ENCODE measurements around the gene PADI3. TPM values are rescaled to one million over a fixed set of nuclear protein-coding genes. Genes with fewer than 3 reads are reported as not detected.
A peak's percentile ranks its signal among the peaks of the same experiment; 100 is the strongest.

PADI3 gene
- total RNA-seq, 4 donors from 2014 or later, result not detected

DNA sequence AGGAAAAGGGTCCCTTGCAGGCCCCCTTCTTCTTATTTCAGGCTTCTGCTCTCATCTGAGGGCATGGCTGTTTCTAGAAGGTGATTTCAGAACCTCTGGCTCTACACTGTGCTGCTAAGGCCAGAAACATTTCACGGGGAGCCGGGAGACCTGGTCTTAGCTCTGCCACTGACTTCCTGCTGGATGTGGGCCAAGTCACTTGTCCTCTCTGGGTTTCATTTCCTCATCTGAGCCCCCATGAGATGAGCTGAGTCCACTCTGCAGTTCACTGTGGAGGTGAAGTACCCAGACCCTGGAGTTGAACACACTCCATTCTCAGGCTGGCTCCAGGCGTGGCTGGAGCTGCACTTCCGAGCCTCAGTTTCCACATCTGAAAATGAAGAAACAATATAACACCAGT, 41.9 kb upstream of the PADI3 start:
- intact Hi-C loops (cut with DNase I; ENCODE audit: low total_unique reads), result no loop called here
- H3K27me3 ChIP-seq, result peaks cover 6% of the 10 kb centered on the region

DNA sequence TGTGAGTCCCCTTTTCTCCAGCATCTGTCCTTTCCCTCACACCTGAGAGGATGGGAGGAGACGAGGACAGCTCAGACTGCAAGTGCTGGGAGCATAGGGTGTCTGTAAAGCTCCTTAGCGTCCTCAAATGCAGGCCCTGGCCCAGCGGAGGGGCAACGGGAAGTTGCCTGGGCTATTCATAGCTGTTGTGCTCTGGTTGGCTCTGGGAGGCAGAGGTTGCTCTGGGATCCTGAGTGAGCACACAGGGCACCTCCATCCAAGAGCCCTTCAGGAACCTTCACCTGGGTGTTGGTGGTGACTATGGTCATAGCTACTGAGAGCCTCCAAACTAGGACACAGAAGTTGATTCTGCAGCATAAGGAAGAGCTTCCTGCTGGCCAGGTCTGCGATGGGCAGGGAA, 41.4 kb upstream of the PADI3 start:
- Histone ChIP-seq H3K27me3 (peaks cover 10% of the 10 kb centered on the region), H3K27ac (no peak overlapping the region), H3K36me3 (no peaks in the 10 kb centered on the region), H3K4me1 (peaks cover 0 to 10% (median under 1%) of the 10 kb centered on the region in 4 donors), H3K9me3 (no peaks in the 10 kb centered on the region), H3K4me3 (no peak overlapping the region)
- WGBS, 2 donors (ENCODE audit: low coverage in 1 of 2), result 72% methylated on average over 5 of the region's 5 CpGs; no CpG with 5 or more reads in 1 of the 2 donors
- in situ Hi-C loops (cut with MboI; ENCODE audit: low pct_ligation_motif_present in 1 of 4, low pct_unique_long_range_greater_than_20kb in 1 of 4, low sequenced_read_pairs in 3 of 4), result no loop called here
- intact Hi-C loops (cut with DNase I; ENCODE audit: low total_unique reads), result no loop called here
- no peak for DNase-seq
- TF ChIP-seq EP300 (IDR thresholded peaks at IDR 0.05; ENCODE audit: low read depth) (no peak), POLR2AphosphoS5 (IDR thresholded peaks at IDR 0.05) (no peak), POLR2A (IDR thresholded peaks at IDR 0.05) (no peak)
- TF ChIP-seq, protein P1, sequence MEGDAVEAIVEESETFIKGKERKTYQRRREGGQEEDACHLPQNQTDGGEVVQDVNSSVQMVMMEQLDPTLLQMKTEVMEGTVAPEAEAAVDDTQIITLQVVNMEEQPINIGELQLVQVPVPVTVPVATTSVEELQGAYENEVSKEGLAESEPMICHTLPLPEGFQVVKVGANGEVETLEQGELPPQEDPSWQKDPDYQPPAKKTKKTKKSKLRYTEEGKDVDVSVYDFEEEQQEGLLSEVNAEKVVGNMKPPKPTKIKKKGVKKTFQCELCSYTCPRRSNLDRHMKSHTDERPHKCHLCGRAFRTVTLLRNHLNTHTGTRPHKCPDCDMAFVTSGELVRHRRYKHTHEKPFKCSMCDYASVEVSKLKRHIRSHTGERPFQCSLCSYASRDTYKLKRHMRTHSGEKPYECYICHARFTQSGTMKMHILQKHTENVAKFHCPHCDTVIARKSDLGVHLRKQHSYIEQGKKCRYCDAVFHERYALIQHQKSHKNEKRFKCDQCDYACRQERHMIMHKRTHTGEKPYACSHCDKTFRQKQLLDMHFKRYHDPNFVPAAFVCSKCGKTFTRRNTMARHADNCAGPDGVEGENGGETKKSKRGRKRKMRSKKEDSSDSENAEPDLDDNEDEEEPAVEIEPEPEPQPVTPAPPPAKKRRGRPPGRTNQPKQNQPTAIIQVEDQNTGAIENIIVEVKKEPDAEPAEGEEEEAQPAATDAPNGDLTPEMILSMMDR (IDR thresholded peaks at IDR 0.05), result no peak

More for the DNA sequence above, 41.9 kb upstream of the PADI3 start:
- in situ Hi-C loops (cut with MboI; ENCODE audit: low pct_ligation_motif_present in 1 of 4, low pct_unique_long_range_greater_than_20kb in 1 of 4, low sequenced_read_pairs in 3 of 4), result no loop called here
- Histone ChIP-seq H3K36me3 (no peaks in the 10 kb centered on the region), H3K4me3 (no peak overlapping the region), H3K9me3 (no peaks in the 10 kb centered on the region), H3K27ac (no peak overlapping the region), H3K4me1 (peaks cover 0 to 5% (median 0%) of the 10 kb centered on the region in 4 donors)
- 47% methylated on average over 4 of the region's 4 CpGs; no CpG with 5 or more reads in 1 of the 2 donors for WGBS, 2 donors (ENCODE audit: low coverage in 1 of 2)
- TF ChIP-seq POLR2AphosphoS5 (IDR thresholded peaks at IDR 0.05) (no peak), EP300 (IDR thresholded peaks at IDR 0.05; ENCODE audit: low read depth) (no peak), POLR2A (IDR thresholded peaks at IDR 0.05) (no peak)
- TF ChIP-seq, protein P1 (IDR thresholded peaks at IDR 0.05), result no peak
- peak; percentile 59 for DNase-seq

DNA sequence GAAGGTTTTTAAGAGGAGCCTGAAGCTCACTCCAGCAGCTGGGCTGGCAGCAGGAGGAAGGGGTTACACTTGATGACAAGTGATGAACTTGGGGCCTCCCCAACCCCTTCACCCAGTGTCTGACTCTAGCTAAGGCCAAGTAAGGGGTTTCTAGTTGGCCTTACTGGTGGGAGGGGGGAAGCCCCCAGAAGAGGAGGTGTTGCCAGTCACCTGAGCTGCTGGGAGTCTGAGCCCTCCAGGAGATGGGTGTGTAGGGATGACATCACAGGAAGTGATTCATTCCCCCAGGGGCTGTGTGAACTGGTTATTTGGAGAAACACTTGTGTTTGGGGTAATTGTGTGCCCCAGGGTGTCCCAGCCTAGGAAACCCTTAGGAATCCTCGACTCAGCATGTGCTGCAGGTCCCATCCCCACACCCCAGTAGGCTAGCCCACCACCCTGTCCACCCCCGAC, 40.9 kb upstream of the PADI3 start:
- Histone ChIP-seq H3K36me3 (no peaks in the 10 kb centered on the region), H3K4me3 (no peak overlapping the region), H3K27me3 (peaks cover 15% of the 10 kb centered on the region), H3K4me1 (peaks cover 0 to 14% (median 2%) of the 10 kb centered on the region in 4 donors), H3K9me3 (no peaks in the 10 kb centered on the region), H3K27ac (no peak overlapping the region)
- no peak for TF ChIP-seq EP300 (IDR thresholded peaks at IDR 0.05; ENCODE audit: low read depth)
- TF ChIP-seq, protein P1 (IDR thresholded peaks at IDR 0.05), result no peak
- TF ChIP-seq POLR2AphosphoS5 (IDR thresholded peaks at IDR 0.05), result no peak
- TF ChIP-seq POLR2A (IDR thresholded peaks at IDR 0.05), result no peak
- 69% methylated on average over 2 of the region's 2 CpGs; no CpG with 5 or more reads in 1 of the 2 donors for WGBS, 2 donors (ENCODE audit: low coverage in 1 of 2)
- in situ Hi-C loops (cut with MboI; ENCODE audit: low pct_ligation_motif_present in 1 of 4, low pct_unique_long_range_greater_than_20kb in 1 of 4, low sequenced_read_pairs in 3 of 4), result no loop called here
- intact Hi-C loops (cut with DNase I; ENCODE audit: low total_unique reads), result no loop called here
- DNase-seq, result no peak

GRCh38 chr1:17208546-17208945, 40.4 kb upstream of the PADI3 start:
- intact Hi-C loops (cut with DNase I; ENCODE audit: low total_unique reads) (no loop called here), in situ Hi-C loops (cut with MboI; ENCODE audit: low pct_ligation_motif_present in 1 of 4, low pct_unique_long_range_greater_than_20kb in 1 of 4, low sequenced_read_pairs in 3 of 4) (no loop called here)
- peaks cover 20% of the 10 kb centered on the region for H3K27me3 ChIP-seq
- peaks cover 0 to 18% (median 2%) of the 10 kb centered on the region in 4 donors for H3K4me1 ChIP-seq
- DNase-seq, result no peak
- no peaks in the 10 kb centered on the region for H3K9me3 ChIP-seq
- no peak overlapping the region for H3K4me3 ChIP-seq
- H3K36me3 ChIP-seq, result no peaks in the 10 kb centered on the region
- TF ChIP-seq EP300 (IDR thresholded peaks at IDR 0.05; ENCODE audit: low read depth) (no peak), POLR2A (IDR thresholded peaks at IDR 0.05) (no peak), POLR2AphosphoS5 (IDR thresholded peaks at IDR 0.05) (no peak)
- TF ChIP-seq, protein P1 (IDR thresholded peaks at IDR 0.05), result no peak
- 80 to 89% methylated on average over 1 to 2 of the region's 3 CpGs for WGBS, 2 donors (ENCODE audit: low coverage in 1 of 2)
- H3K27ac ChIP-seq, result no peak overlapping the region
